HepG2 (cell line): ENCODE data around the gene ZNFX1. TPM values are rescaled to one million over a fixed set of nuclear protein-coding genes. Genes with fewer than 3 reads are reported as not detected.
A peak's percentile ranks its signal among the peaks of the same experiment; 100 is the strongest.

Experiments
- CEBPG ChIP-seq: IDR thresholded peaks from 2 replicates; pipeline ENCODE4 v1.6.1; 2016
- CREM ChIP-seq, 2 experiments: sonication (generic) in 1 of 2; formaldehyde crosslinking in 1 of 2; IDR thresholded peaks; 2 replicates each; pipeline versions ENCODE4 v1.4.0 to v1.6.1; 2016 to 2020; ENCODE audit warnings: antibody characterized with exemption in 1 of 2, mild to moderate bottlenecking in 1 of 2, missing genetic modification reagents in 1 of 2
- ESRRA ChIP-seq: sonication (generic); formaldehyde crosslinking; IDR thresholded peaks from 2 replicates; pipeline ENCODE4 v1.5.1; 2020; ENCODE audit warnings: mild to moderate bottlenecking, low read depth, missing genetic modification reagents
- FOSL1 ChIP-seq: sonication (generic); formaldehyde crosslinking; IDR thresholded peaks from 2 replicates; pipeline ENCODE4 v1.9.0; 2021; ENCODE audit warnings: missing genetic modification reagents, borderline replicate concordance
- MYNN ChIP-seq: sonication (generic); formaldehyde crosslinking; IDR thresholded peaks from 2 replicates; pipeline ENCODE4 v1.4.0; 2020; ENCODE audit warnings: mild to moderate bottlenecking, low read depth, missing genetic modification reagents
- NFIC ChIP-seq: IDR thresholded peaks from 2 replicates; pipeline ENCODE4 v1.6.1; 2012; ENCODE audit warnings: mild to moderate bottlenecking, low read length, inconsistent platforms
- PAF1 ChIP-seq: IDR thresholded peaks from 2 replicates; pipeline ENCODE4 v1.6.1; 2016; ENCODE audit warnings: missing genetic modification reagents, missing compliant biosample characterization
- PITX1 ChIP-seq: sonication (generic); formaldehyde crosslinking; IDR thresholded peaks from 2 replicates; pipeline ENCODE4 v1.5.1; 2020; ENCODE audit warnings: mild to moderate bottlenecking, missing genetic modification reagents
- RBM22 ChIP-seq: fragments of 200-400 bp; formaldehyde crosslinking; optimal IDR thresholded peaks from 2 replicates; pipeline ENCODE3; 2017; ENCODE audit warnings: mild to moderate bottlenecking, low read length, moderate library complexity
- SCMH1 ChIP-seq: sonication (generic); formaldehyde crosslinking; IDR thresholded peaks from 2 replicates; pipeline ENCODE4 v1.9.0; 2021; ENCODE audit warnings: missing genetic modification reagents, mild to moderate bottlenecking, borderline replicate concordance
- ZFP36 ChIP-seq: fragments of 150-350 bp; IDR thresholded peaks from 2 replicates; pipeline ENCODE4 v1.6.1; 2018; ENCODE audit warnings: borderline replicate concordance, low read length, low read depth; ENCODE audit not compliant: partially characterized antibody
- ZNF564 ChIP-seq: sonication (generic); formaldehyde crosslinking; IDR thresholded peaks from 2 replicates; pipeline ENCODE4 v1.8.1; 2023; ENCODE audit warnings: mild to moderate bottlenecking, missing genetic modification reagents
- polyA plus RNA-seq, 8 experiments: library from polyadenylated mRNA; depleted of rRNA in 3 of 8; stranded (reverse) in 7 of 8; unstranded in 1 of 8; fragments of >200 nt; fragmentation: Illumina TruSeq in 4 of 8; extraction: Trizol in 4 of 8; gene quantifications; 2 replicates each; pipeline versions ENCODE4 v1.2.1 to v1.2.3, GENCODE V29; 2011 to 2016; ENCODE audit warnings: low read depth in 4 of 8, missing spikeins in 1 of 8, mixed read lengths in 1 of 8; ENCODE audit not compliant: insufficient read depth in 1 of 8
- total RNA-seq, 5 experiments: library from RNA; depleted of rRNA; stranded (reverse); fragments of >200 nt; fragmentation: Illumina TruSeq; extraction: Trizol; gene quantifications; 2 replicates each; pipeline ENCODE4 v1.2.3, GENCODE V29; 2016; ENCODE audit warnings: low read depth in 1 of 5
- TF ChIP-seq, protein P1 (sequence below): sonication (generic); formaldehyde crosslinking; IDR thresholded peaks from 2 replicates; pipeline ENCODE4 v1.5.0; 2020; ENCODE audit warnings: missing genetic modification reagents
- TF ChIP-seq, protein P2 (sequence below), 2 experiments: sonication (generic) in 1 of 2; formaldehyde crosslinking in 1 of 2; IDR thresholded peaks; 2 replicates each; pipeline versions ENCODE4 v1.4.0 to v1.6.1; 2018 to 2020; ENCODE audit warnings: missing genetic modification reagents in 2 of 2, borderline replicate concordance in 1 of 2, low read depth in 1 of 2, mild to moderate bottlenecking in 1 of 2, missing biosample characterization in 1 of 2
- TF ChIP-seq, protein P3 (sequence below): IDR thresholded peaks from 2 replicates; pipeline ENCODE4 v1.6.1; 2016
- TF ChIP-seq, protein P4 (sequence below): sonication (generic); formaldehyde crosslinking; IDR thresholded peaks from 2 replicates; pipeline ENCODE4 v1.4.0; 2020; ENCODE audit warnings: missing genetic modification reagents
- TF ChIP-seq, protein P5 (sequence below): sonication (generic); formaldehyde crosslinking; IDR thresholded peaks from 2 replicates; pipeline ENCODE4 v1.5.0; 2020; ENCODE audit warnings: mild to moderate bottlenecking, low read depth, missing genetic modification reagents, borderline replicate concordance

Gene ZNFX1
- total and polyA plus RNA-seq, 2 of the 13 experiments (the other 11 are each of a cell fraction or from before 2014, with no cell fraction given), result 2.9 to 11.1 TPM

DNA sequence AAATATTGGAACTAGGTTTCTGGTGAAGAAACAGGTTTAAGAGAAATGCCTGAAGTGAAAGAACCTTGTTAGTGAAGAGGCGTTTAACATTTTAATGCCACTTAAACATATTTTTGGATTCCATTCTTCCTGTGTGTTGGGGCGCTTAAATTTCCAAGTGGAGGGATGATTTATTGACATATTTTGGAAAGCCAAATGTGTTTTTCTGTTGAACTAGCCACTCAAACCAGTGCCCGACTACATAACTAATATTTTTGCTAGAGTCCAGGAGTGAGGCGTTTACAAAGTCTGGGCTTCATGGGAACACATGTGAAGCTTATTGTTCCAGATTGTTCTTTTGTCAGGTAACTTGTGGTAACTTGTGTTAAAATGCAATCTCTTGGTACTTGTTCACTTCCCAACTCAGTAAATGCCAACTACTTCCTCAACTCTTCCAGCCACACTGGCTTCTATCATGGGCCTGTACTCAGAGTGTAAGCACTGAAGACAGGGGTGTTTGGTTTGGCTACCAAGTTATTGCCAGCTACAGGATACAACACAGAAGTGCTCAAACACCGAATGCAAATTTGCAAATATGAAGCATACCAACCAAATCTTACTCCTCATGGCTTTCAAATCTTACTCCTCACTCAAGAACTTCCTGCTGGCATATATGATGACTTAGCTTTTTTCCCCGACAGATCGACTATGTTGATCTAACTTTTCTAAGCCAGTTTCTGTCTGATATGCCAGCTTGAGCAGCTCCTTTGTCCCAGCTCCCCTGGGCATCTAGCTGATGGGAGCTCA lies 2.0 kb upstream of the ZNFX1 start (continued):
- TF ChIP-seq ZFP36 (no peak), ESRRA (0 out of 2 replicates have a peak, but pooled peaks have one; percentile 25), ZNF564 (CRISPR knock-in tag) (peak; percentile 52; the same call in 1 of the 2 replicates), MYNN (no peak), PITX1 (CRISPR knock-in tag) (no peak), CREM (IDR thresholded peaks at IDR 0.05) (no peak), CREM (CRISPR knock-in tag; IDR thresholded peaks at IDR 0.05) (no peak), NFIC (0 out of 2 replicates have a peak, but pooled peaks have one; percentile 20), CEBPG (CRISPR knock-in tag) (peak; percentile 11; the same call in 1 of the 2 replicates), FOSL1 (0 out of 2 replicates have a peak, but pooled peaks have one; percentile 10), PAF1 (0 out of 2 replicates have a peak, but pooled peaks have one; percentile 48), RBM22 (peak; percentile 89), SCMH1 (CRISPR knock-in tag) (no peak)
- TF ChIP-seq, protein P1, sequence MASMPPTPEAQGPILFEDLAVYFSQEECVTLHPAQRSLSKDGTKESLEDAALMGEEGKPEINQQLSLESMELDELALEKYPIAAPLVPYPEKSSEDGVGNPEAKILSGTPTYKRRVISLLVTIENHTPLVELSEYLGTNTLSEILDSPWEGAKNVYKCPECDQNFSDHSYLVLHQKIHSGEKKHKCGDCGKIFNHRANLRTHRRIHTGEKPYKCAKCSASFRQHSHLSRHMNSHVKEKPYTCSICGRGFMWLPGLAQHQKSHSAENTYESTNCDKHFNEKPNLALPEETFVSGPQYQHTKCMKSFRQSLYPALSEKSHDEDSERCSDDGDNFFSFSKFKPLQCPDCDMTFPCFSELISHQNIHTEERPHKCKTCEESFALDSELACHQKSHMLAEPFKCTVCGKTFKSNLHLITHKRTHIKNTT (CRISPR knock-in tag), result no peak
- TF ChIP-seq, protein P2, sequence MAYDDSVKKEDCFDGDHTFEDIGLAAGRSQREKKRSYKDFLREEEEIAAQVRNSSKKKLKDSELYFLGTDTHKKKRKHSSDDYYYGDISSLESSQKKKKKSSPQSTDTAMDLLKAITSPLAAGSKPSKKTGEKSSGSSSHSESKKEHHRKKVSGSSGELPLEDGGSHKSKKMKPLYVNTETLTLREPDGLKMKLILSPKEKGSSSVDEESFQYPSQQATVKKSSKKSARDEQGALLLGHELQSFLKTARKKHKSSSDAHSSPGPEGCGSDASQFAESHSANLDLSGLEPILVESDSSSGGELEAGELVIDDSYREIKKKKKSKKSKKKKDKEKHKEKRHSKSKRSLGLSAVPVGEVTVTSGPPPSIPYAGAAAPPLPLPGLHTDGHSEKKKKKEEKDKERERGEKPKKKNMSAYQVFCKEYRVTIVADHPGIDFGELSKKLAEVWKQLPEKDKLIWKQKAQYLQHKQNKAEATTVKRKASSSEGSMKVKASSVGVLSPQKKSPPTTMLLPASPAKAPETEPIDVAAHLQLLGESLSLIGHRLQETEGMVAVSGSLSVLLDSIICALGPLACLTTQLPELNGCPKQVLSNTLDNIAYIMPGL (CRISPR knock-in tag; IDR thresholded peaks at IDR 0.05; ENCODE audit: borderline replicate concordance in 1 of 2, low read depth in 1 of 2), result no peak
- TF ChIP-seq, protein P3, sequence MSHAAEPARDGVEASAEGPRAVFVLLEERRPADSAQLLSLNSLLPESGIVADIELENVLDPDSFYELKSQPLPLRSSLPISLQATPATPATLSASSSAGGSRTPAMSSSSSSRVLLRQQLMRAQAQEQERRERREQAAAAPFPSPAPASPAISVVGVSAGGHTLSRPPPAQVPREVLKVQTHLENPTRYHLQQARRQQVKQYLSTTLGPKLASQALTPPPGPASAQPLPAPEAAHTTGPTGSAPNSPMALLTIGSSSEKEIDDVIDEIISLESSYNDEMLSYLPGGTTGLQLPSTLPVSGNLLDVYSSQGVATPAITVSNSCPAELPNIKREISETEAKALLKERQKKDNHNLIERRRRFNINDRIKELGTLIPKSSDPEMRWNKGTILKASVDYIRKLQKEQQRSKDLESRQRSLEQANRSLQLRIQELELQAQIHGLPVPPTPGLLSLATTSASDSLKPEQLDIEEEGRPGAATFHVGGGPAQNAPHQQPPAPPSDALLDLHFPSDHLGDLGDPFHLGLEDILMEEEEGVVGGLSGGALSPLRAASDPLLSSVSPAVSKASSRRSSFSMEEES, result no peak
- TF ChIP-seq, protein P4, sequence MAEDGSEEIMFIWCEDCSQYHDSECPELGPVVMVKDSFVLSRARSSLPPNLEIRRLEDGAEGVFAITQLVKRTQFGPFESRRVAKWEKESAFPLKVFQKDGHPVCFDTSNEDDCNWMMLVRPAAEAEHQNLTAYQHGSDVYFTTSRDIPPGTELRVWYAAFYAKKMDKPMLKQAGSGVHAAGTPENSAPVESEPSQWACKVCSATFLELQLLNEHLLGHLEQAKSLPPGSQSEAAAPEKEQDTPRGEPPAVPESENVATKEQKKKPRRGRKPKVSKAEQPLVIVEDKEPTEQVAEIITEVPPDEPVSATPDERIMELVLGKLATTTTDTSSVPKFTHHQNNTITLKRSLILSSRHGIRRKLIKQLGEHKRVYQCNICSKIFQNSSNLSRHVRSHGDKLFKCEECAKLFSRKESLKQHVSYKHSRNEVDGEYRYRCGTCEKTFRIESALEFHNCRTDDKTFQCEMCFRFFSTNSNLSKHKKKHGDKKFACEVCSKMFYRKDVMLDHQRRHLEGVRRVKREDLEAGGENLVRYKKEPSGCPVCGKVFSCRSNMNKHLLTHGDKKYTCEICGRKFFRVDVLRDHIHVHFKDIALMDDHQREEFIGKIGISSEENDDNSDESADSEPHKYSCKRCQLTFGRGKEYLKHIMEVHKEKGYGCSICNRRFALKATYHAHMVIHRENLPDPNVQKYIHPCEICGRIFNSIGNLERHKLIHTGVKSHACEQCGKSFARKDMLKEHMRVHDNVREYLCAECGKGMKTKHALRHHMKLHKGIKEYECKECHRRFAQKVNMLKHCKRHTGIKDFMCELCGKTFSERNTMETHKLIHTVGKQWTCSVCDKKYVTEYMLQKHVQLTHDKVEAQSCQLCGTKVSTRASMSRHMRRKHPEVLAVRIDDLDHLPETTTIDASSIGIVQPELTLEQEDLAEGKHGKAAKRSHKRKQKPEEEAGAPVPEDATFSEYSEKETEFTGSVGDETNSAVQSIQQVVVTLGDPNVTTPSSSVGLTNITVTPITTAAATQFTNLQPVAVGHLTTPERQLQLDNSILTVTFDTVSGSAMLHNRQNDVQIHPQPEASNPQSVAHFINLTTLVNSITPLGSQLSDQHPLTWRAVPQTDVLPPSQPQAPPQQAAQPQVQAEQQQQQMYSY (CRISPR knock-in tag), result no peak
- TF ChIP-seq, protein P5, sequence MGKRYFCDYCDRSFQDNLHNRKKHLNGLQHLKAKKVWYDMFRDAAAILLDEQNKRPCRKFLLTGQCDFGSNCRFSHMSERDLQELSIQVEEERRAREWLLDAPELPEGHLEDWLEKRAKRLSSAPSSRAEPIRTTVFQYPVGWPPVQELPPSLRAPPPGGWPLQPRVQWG (CRISPR knock-in tag), result 0 out of 2 replicates have a peak, but pooled peaks have one; percentile 60
